ENCODE data around the gene GBF1.

DNA sequence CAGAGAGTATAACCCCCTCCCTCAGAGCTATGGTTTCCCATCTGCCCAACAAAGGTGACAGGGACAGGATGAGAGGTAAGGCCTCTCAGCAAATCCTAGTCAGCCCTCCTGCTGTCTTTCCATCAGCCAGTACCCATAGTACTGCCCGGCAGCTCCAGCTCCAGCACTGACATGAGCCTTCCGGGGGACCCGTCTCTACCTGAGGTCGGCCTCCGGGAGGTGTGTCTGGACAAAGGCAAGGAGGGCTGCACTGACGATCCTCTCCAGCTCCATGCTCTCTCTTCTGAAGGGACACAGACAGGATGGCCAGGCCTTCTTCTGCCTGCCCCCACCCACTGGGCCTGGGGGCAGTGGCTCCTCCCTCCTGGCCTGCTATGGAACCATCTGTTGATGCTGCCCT, 179.6 kb downstream of the GBF1 start:
- TF ChIP-seq, protein P1, sequence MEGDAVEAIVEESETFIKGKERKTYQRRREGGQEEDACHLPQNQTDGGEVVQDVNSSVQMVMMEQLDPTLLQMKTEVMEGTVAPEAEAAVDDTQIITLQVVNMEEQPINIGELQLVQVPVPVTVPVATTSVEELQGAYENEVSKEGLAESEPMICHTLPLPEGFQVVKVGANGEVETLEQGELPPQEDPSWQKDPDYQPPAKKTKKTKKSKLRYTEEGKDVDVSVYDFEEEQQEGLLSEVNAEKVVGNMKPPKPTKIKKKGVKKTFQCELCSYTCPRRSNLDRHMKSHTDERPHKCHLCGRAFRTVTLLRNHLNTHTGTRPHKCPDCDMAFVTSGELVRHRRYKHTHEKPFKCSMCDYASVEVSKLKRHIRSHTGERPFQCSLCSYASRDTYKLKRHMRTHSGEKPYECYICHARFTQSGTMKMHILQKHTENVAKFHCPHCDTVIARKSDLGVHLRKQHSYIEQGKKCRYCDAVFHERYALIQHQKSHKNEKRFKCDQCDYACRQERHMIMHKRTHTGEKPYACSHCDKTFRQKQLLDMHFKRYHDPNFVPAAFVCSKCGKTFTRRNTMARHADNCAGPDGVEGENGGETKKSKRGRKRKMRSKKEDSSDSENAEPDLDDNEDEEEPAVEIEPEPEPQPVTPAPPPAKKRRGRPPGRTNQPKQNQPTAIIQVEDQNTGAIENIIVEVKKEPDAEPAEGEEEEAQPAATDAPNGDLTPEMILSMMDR (IDR thresholded peaks at IDR 0.05; ENCODE audit: poor library complexity, severe bottlenecking), result no peak
- TF ChIP-seq POLR2AphosphoS5 (IDR thresholded peaks at IDR 0.05) (no peak), EP300 (conservative IDR thresholded peaks at IDR 0.05; ENCODE audit: poor library complexity, severe bottlenecking) (no peak), EZH2 (IDR thresholded peaks at IDR 0.05; ENCODE audit: borderline replicate concordance, insufficient read depth, low read length, poor library complexity, severe bottlenecking) (no peak), RAD21 (conservative IDR thresholded peaks at IDR 0.05) (no peak), MXI1 (conservative IDR thresholded peaks at IDR 0.05; ENCODE audit: poor library complexity, severe bottlenecking) (no peak)
- TF ChIP-seq, protein P2, sequence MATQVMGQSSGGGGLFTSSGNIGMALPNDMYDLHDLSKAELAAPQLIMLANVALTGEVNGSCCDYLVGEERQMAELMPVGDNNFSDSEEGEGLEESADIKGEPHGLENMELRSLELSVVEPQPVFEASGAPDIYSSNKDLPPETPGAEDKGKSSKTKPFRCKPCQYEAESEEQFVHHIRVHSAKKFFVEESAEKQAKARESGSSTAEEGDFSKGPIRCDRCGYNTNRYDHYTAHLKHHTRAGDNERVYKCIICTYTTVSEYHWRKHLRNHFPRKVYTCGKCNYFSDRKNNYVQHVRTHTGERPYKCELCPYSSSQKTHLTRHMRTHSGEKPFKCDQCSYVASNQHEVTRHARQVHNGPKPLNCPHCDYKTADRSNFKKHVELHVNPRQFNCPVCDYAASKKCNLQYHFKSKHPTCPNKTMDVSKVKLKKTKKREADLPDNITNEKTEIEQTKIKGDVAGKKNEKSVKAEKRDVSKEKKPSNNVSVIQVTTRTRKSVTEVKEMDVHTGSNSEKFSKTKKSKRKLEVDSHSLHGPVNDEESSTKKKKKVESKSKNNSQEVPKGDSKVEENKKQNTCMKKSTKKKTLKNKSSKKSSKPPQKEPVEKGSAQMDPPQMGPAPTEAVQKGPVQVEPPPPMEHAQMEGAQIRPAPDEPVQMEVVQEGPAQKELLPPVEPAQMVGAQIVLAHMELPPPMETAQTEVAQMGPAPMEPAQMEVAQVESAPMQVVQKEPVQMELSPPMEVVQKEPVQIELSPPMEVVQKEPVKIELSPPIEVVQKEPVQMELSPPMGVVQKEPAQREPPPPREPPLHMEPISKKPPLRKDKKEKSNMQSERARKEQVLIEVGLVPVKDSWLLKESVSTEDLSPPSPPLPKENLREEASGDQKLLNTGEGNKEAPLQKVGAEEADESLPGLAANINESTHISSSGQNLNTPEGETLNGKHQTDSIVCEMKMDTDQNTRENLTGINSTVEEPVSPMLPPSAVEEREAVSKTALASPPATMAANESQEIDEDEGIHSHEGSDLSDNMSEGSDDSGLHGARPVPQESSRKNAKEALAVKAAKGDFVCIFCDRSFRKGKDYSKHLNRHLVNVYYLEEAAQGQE (IDR thresholded peaks at IDR 0.05; ENCODE audit: borderline replicate concordance), result no peak

Measured in neural cell (in vitro differentiated cells).